NCI-H1417 treated with DMSO at 0.1 percent for 48 hours (cell line): ENCODE measurements around the gene GIMAP5.

Source experiments
- DNase-seq: peaks from one replicate; lab custom pipeline; 2025; lab: John Stamatoyannopoulos, UW

GIMAP5 gene

DNA sequence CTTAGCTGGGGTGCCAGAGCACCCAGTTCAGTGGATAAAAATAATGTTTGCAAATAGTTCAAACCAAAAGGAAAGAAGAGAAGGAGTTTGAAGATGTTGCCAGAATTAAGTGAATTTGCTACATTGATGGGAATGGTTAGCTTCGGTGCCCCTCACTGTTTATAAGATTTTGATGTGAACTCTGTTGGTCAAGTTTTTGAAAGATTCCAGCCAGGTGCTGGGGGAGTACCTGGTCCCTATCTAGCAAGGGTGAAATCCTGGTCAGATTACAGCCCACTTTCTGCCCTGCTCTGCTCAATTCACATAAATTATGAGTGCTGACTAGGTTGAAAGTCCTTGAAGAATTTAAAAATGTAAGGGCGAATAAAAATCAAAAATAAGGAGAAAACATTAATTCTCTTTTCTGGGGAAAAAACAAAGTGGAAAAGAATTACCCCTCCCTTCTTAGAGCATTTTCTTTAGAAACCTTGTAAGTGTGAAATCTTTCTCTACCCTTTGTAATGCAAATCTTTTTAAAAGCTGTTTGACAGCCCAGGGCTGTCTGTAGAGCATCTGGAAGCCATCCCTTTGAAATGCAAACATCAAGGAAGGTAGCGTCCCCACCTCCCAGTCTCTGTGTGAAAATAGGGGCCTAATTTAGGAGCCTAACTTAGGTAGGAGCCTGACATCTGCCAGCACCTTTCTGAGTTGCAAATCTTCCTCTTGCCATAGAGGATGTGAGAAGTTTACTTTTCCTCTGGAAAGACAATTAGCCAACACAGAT is 1.4 kb upstream of the GIMAP5 start:
- no peak for DNase-seq

DNA sequence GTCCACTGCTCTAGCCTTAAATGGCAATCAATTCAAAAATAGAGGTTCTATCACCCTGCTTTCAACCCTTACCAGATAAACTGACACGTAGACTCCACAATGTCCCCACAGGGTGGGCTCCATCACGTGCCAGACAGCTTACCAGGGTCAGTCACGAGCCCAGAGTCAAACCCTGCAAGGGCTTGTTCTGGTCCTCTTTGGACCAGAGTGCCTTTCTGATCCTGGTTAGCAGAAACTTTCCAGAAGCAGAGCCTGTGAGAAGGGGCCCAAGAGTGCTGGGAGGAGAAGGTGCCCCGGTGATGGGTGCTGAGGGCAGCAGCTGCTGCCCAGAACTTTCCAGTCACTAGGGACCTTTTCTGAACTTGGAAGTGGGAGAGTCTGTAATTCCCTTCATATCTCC is 354 bp upstream of the GIMAP5 start:
- DNase-seq = no peak

DNA sequence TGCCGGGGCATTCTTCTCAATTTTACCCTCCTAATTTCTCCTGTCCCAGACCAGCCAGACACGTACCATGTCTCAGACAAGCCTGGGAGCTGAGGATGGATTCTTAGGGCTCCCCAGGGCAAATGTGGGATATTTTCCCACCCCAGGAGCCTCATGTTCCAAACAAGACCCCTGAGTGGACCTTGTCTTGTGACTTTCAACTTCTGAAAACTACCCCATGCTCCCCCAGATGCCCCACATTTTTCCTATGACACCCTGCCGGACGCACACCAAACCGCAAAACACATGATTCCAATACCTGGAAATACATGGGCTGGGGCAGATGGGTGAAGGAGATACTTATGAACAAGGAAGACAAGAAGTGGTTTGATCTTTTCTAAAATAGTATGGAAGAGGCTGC is 874 bp downstream of the GIMAP5 start:
- DNase-seq = no peak

DNA sequence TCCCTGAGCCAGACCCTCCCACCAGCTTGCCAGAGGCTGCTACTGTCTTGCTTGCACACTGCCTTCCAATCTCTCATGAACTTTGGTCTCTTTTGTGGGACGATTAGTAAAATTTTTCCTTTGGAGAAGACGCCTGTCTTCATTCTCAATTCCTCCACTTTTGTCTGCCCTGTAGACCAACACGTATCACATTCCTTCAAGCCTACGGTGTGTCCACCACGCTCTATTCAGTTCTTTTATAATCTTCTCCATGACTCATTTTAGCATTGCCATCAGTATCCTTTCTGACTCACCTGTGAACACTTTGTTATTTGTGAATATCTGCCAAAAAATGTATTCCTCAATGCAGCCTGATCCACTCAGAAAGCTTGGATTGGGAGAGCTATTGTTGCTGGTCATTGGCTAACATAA is 1.4 kb downstream of the GIMAP5 start:
- DNase-seq = no peak

DNA sequence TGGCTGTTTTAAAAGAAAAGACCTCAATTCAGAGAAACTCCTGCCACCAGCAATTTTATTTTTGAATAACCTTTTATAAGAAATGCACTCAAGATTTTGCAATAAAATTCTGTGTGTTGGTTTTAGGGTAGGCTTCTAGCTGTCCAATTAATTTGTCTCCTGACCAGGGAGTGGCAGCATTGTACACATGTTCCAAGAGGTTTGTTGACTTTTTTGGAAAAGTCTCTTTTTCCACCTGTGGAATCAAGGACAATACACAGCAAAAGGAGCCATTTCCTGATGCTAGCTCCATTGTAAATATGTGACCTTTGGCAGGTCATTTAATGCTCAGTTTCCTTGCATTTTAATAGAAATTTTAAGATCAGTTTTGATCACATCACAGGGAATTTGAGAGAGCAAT is 1.8 kb downstream of the GIMAP5 start:
- no peak for DNase-seq

DNA sequence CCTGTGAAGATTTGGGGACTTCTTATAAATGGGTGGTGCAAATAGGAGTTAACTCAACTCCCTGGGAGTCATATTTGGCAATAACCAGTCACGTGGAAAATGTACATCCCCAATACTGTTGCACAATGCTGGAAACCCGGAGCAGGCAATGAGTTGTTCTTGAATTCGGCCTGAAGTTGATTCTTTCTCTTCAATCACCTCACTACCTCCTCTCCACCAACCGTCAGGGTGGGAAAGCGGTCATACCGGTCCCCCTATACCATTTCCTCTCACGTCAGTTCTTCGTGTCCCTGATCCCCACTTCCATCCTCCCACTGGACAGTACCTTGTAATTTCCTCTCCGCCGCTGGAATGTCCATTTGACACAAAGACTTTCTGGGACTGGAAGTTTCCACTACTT is 2.8 kb downstream of the GIMAP5 start:
- DNase-seq = no peak

DNA sequence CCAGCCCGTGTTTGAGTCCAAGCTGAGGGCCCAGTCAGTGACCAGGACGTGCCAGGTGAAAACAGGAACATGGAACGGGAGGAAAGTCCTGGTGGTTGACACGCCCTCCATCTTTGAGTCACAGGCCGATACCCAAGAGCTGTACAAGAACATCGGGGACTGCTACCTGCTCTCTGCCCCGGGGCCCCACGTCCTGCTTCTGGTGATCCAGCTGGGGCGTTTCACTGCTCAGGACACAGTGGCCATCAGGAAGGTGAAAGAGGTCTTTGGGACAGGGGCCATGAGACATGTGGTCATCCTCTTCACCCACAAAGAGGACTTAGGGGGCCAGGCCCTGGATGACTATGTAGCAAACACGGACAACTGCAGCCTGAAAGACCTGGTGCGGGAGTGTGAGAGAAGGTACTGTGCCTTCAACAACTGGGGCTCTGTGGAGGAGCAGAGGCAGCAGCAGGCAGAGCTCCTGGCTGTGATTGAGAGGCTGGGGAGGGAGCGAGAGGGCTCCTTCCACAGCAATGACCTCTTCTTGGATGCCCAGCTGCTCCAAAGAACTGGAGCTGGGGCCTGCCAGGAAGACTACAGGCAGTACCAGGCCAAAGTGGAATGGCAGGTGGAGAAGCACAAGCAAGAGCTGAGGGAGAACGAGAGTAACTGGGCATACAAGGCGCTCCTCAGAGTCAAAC is 5.2 kb downstream of the GIMAP5 start:
- DNase-seq = no peak

DNA sequence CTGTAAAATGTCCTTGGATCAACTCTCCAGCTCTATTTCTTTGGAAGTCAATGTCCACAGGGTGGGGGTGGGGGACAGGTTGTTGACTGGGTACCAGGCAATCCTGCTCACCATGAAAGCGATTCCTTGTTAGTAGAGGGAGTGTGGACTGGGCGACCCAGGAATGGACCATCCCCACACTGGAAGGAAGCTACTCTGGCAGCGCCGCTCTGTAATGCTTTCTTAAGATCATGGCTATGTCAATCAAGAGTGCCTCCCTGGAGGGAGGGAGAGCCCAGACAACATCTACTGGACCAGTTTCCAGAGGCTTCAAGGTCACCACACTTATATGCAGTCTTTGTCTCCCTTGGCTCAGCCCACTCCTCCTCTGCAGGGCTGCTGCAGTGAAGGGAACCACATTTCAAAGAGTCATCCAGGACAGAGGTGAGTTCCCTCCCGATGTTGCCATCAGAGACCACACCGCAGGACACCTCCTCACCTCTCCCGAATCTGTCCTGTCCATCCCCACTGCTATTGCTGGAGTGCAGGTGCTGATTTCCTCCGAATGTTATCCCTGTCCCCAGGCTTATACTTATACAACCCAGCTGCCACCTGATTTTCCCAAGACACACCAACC is 6.9 kb downstream of the GIMAP5 start:
- DNase-seq = no peak

DNA sequence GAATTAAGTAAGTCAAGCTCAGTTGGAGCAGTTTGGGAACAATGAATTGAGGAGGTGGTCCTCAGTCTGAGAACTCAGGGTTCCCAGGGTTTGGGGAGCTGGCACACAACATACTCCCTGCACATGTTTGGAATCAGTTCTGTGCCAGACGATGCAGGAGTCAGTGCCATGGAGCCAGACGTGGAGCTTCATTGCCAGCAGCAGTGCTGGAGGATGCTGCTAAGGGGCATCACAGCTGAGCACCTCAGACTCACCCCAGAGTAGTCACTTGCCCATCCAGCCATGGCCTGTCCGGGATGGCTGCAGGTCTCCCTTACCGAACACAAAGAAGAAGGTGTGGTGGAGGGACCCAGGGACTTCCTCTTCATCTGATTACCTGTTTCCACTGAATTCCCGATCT is 7.9 kb downstream of the GIMAP5 start:
- DNase-seq = no peak

DNA sequence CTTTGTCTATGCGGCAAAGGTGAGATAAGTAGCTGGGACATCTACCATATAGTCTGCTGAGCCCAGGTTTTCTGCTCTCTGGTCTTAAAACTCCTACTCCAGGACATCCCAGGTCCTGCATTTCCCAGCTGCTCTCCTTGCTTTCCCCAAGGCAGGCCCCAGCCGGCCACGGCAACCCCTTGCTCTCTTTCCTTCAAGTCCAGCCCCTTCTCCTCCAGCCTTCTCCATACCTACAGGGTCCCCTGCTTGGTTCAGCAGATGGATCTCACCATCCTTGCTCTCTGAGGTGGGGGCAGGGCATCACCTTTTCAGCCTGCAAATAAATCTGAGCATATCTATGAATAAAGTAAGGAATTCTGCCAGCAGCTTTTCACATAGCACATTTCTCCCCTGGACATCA is 8.7 kb downstream of the GIMAP5 start:
- no peak for DNase-seq

DNA sequence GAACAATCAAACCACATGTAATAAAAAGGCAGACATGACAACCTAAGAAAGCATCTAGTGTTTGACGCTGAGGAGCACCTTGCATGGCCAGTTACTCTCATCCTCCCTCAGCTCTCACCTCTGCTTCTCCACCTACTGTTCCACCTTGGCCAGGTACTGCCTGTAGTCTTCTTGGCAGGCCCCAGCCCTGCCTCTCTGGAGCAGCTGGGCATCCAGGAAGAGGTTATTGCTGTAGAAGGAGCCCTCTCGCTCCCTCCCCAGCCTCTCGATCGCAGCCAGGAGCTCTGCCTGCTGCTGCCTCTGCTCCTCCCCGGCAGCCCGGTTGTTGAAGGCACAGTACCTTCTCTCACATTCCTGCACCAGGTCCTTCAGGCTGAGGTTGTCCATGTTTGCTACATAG is 9.7 kb downstream of the GIMAP5 start:
- no peak for DNase-seq

DNA sequence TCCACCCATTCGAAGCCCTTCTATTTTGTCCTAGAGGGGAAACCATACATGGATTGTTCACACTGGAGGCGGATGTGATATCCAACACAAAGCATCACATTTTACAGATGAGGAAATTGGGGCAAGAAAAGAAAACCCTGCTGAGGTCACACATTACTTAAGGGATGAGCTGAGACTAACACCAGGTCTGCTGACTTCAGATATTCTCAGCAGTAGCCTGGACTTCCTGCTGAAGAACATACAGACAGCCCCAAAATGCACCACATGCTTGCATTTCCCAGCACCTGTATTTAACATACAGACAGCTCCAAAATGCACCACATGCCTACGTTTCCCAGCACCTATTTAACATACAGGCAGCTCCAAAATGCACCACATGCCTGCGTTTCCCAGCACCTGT is 11.2 kb downstream of the GIMAP5 start:
- DNase-seq = no peak

DNA sequence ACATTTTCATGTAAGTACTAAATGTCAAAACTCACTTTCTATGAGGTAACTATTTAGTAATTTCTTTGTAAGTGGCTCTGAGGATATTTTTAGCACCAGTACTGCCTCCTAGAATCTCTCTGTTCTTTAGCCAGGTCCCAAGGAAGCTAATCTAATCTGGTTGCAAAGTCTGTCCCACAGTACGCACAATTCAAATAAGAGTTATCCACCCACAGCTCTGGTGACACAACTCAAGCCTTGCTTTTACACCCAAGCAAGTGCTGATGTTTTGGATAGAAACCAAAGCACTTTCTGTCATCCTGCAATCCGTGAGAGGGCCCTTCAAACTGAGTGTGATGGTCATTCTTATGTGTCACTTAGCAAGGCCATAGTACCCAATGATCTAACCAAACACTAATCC is 14.5 kb downstream of the GIMAP5 start:
- no peak for DNase-seq

DNA sequence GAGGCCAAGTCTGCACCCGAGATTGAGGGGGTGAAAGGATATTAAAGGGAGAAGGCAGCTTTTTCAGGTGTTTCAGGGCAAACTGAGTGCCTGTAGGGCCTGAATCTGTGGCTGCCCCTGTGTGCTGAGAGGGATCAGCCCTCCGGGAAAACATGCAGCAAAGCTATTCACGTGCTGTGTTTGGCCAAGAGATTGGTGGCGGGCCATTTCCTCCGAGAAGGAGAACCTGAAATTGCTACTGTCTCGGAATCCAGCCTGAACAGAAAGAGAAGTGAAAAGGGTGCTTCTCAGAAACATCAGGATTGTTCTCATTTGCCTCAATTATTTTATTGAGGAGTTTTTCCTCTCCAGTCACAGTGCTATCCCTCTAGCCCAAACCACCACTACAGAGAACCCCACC is 16.0 kb downstream of the GIMAP5 start:
- DNase-seq = no peak

DNA sequence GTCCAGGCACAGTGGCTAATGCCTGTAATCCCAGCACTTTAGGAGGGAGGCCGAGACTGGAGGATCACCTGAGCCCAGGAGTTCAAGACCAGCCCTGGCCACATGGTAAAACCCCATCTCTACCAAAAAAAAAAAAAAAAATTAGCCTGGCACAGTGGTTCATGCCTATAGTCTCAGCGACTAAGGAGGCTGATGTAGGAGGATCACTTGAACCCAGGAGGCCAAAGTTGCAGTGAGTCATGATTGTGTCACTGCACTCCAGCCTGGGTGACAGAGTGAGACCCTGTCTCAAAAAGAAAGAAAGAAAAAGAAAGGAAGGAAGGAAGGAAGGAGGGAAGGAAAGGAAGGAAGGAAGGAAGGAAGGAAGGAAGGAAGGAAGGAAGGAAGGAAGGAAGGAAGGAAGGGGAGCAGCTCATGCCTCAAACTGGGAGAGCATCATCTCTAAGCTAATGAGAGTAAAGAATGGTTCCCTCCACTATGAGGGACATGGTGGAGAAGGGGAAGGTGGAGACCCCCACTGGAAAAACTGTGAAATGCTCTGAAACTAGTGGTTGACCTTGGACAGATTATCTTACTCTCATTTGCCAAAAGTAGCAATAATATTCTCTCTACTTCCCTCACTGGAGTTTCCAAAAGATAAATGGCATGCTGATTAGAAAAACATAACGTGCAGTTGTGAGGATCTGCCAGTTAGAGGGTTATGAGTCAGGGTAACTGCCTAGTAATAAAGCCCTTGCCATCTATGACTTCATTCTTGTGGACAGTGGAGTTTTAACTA is 16.8 kb downstream of the GIMAP5 start:
- DNase-seq = no peak

DNA sequence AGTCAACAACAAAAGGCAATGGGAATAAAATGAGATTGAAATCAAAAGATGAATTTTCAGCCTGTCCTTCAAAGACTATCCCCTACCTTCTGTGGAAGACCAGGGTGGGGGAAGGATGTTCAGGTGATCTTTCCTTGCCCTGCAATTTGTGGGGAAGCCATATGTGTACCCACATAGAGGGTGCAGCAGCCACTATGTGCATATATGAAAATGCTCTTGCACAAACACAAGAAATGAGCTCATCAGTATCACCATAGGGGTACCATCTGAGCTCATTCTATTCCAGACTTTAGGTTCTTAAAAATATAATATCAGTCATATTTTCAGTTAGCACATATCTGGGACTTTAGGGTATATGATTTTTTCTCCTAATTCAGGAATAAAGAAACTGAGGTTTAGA is 17.7 kb downstream of the GIMAP5 start:
- no peak for DNase-seq

DNA sequence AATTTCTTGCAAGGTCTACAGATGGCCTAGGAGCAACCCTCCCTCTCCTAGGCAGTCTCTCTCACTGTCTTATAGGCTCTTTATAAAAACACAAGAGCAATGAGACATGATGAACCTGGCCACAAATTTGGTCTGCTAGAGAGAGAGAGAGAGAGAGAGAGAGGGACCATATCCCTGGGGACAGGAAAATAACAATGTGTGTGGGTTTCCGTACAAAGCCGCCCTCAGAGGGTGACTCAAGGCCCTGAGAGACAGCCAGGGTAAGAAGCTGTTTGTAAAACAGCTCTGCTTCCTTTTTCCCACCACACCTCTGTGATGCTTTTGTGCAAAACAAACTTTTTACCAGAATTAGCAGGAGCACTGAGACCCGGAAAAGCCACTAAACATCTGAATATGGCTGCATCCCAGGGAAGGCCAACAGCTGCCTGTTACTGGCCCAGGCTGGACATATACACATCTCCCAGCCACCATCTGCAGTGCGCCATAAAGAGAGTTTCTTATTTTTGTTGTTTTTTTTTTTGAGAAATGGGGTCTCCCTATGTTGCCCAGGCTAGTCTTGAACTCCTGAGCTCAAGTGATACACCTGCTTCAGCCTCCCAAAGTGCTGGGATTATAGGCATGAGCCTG is 18.4 kb downstream of the GIMAP5 start:
- DNase-seq = no peak

DNA sequence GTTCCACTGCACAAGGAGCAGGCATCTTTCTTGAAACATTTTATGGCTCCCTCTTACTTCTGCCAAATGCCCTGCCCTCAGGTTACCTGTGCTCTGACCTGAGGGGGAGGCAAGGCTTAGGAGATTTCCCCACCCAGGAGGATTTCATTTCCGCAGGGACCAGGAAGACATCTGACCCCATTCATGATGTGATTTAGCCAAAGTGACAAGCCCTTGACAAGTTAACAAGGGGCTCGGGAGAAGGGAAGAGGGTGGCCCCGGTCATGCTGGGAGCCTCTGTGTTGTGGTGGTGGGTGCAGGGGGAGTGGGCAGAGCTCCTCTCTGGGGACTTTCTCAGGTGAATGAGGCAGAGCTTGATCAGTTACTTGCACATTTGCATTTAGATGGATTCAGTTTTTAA is 18.9 kb downstream of the GIMAP5 start:
- DNase-seq = no peak

DNA sequence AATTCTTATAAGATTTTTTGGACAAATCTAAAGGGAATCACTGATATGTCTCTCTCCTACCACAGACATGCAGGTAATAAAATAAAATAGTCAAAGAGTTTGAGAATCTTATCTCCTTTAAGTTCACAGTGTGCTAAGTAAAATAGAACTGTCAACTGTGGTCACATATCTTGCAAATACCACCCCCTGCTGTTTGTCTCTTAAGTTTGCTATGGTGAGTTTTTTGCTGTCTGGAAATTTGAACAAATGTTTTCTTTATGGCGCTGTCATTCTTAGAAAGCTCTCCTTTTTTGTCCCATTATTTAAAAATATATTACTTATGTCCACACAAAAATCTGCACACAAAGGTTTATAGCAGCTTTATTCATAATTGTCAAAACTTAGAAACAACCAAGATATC is 19.6 kb downstream of the GIMAP5 start:
- DNase-seq = no peak

DNA sequence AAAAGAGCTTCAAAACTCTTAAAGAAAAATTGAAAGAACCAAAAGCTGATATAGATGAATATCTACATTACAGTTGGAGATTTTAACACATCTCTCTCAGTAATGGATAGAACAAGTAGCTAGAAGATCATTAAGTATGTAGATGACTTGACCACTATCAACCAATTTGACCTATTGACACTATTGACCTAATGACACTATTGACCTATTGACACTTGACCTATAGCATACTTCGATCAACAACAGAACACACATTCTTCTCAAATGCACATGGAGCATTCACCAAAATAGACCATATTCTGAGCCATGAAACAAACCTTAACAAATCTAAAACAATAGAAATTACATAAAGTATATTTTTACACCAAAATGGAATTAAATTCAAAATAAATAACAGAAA is 22.3 kb downstream of the GIMAP5 start:
- no peak for DNase-seq

DNA sequence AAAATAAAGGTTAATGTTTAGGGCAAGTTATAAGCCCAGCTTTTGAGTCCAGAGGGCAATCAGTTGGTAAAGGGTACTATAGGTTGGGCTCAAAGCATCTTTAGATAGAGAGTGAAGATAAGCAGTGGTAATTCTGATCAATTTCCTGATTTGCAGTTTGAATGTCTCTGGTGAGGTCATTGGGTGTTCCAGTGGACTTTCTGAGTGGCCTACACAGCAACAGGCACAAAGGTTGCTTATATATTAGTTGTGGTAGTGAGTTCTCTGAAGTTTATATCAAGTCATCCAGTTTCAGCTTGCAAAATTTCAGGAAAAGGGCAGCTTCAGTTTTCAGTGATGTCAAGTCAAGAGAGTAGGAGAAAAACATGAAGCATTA is 29.1 kb downstream of the GIMAP5 start:
- DNase-seq = no peak

DNA sequence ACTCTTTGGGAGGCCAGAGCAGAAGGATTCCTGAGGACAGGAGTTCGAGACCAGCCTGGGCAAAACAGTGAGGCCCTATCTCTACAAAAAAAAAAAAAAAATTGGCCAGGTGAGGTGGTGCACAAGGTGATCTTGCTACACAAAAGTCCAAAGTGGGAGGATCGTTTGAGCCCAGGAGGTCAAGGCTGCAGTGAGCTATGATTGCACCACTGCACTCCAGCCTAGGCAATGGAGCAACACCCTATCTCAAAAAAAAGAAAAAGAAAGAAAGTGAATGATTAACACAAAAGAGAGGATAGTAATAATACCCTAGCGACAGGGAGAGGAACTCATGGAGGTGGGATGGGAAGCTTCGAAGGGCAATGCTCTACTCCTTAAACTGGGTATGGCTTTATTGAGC is 32.5 kb downstream of the GIMAP5 start:
- no peak for DNase-seq
